Neural cell (in vitro differentiated cells): ENCODE data around the gene PRR15L. TPM values are rescaled to one million over a fixed set of nuclear protein-coding genes. Genes with fewer than 3 reads are reported as not detected.

Source experiments
- H2AFZ ChIP-seq: fragments of 200-600, 300-800 bp; sonication (generic), shearing (Covaris generic); 2 replicates; pipeline ENCODE4 v1.6.0; 2014; ENCODE audit warnings: low read depth, mild to moderate bottlenecking, antibody characterized with exemption, low read length, moderate library complexity
- H3F3A ChIP-seq: fragments of 200-600 bp; shearing (Covaris generic); 2 replicates; pipeline ENCODE4 v1.6.1; 2016; ENCODE audit warnings: mild to moderate bottlenecking, moderate library complexity, mixed read lengths, antibody characterized with exemption, low read length; ENCODE audit not compliant: insufficient read depth, poor library complexity, severe bottlenecking
- H3K27ac ChIP-seq: fragments of 200-600, 300-800 bp; sonication (generic), shearing (Covaris generic); 2 replicates; pipeline ENCODE4 v1.5.1; 2014; ENCODE audit warnings: mild to moderate bottlenecking, low read length, moderate library complexity
- H3K27me3 ChIP-seq: fragments of 300-800, 200-600 bp; sonication (generic), shearing (Covaris generic); 2 replicates; pipeline ENCODE4 v1.6.0; 2014; ENCODE audit warnings: mild to moderate bottlenecking, low read depth, low read length, moderate library complexity; ENCODE audit not compliant: insufficient read depth
- H3K36me3 ChIP-seq: fragments of 300-800, 200-600 bp; sonication (generic), shearing (Covaris generic); 2 replicates; pipeline ENCODE4 v1.5.1; 2014; ENCODE audit warnings: mild to moderate bottlenecking, antibody characterized with exemption, low read length, moderate library complexity; ENCODE audit not compliant: insufficient read depth
- H3K4me2 ChIP-seq: fragments of 300-800, 200-600 bp; sonication (generic), shearing (Covaris generic); 2 replicates; pipeline ENCODE4 v1.6.0; 2014; ENCODE audit warnings: mild to moderate bottlenecking, low read length
- H3K4me3 ChIP-seq: fragments of 300-800, 200-600 bp; sonication (generic), shearing (Covaris generic); 2 replicates; pipeline ENCODE4 v1.5.1; 2014; ENCODE audit warnings: mild to moderate bottlenecking, low read length, moderate library complexity
- H3K79me2 ChIP-seq: fragments of 200-600 bp; shearing (Covaris generic); replicated peaks from 2 replicates; pipeline ENCODE4 v1.6.0; 2014; ENCODE audit warnings: mild to moderate bottlenecking, low read length, moderate library complexity; ENCODE audit not compliant: insufficient read depth
- H3K9ac ChIP-seq: fragments of 300-800, 200-600 bp; sonication (generic), shearing (Covaris generic); 2 replicates; pipeline ENCODE4 v1.6.1; 2016; ENCODE audit warnings: mild to moderate bottlenecking, low read length, mixed read lengths
- H3K9me2 ChIP-seq: fragments of 200-600 bp; shearing (Covaris generic); 2 replicates; pipeline ENCODE4 v1.6.1; 2016; ENCODE audit warnings: mild to moderate bottlenecking, low read length, mixed read lengths; ENCODE audit not compliant: insufficient read depth
- H3K9me3 ChIP-seq: fragments of 200-600, 300-800 bp; sonication (generic), shearing (Covaris generic); 2 replicates; pipeline ENCODE4 v1.6.1; 2016; ENCODE audit warnings: mild to moderate bottlenecking, mixed run types, low read length, moderate library complexity, mixed read lengths
- H4K20me1 ChIP-seq: fragments of 200-600 bp; shearing (Covaris generic); 2 replicates; pipeline ENCODE4 v1.6.1; 2016; ENCODE audit warnings: mild to moderate bottlenecking, mixed run types; ENCODE audit not compliant: insufficient read depth
- EP300 ChIP-seq: fragments of 450-650 bp; conservative IDR thresholded peaks from 2 replicates; pipeline ENCODE4 v1.6.1; 2014; ENCODE audit warnings: antibody characterized with exemption, mild to moderate bottlenecking, moderate library complexity; ENCODE audit not compliant: poor library complexity, severe bottlenecking
- EZH2 ChIP-seq: fragments of 200-600, 300-800 bp; shearing (Covaris generic), sonication (generic); IDR thresholded peaks from 2 replicates; pipeline ENCODE4 v1.6.1; 2014; ENCODE audit warnings: antibody characterized with exemption, low read length, borderline replicate concordance, mild to moderate bottlenecking; ENCODE audit not compliant: insufficient read depth, poor library complexity, severe bottlenecking
- MXI1 ChIP-seq: fragments of 450-650 bp; conservative IDR thresholded peaks from 2 replicates; pipeline ENCODE4 v1.6.1; 2014; ENCODE audit warnings: antibody characterized with exemption, mild to moderate bottlenecking; ENCODE audit not compliant: poor library complexity, severe bottlenecking
- POLR2AphosphoS5 ChIP-seq: IDR thresholded peaks from 2 replicates; pipeline ENCODE4 v1.6.1; 2012
- RAD21 ChIP-seq: fragments of 450-650 bp; conservative IDR thresholded peaks from 2 replicates; pipeline ENCODE4 v1.6.1; 2014; ENCODE audit warnings: antibody characterized with exemption, mild to moderate bottlenecking, moderate library complexity
- REST ChIP-seq: IDR thresholded peaks from 2 replicates; pipeline ENCODE4 v1.6.1; 2012; ENCODE audit warnings: borderline replicate concordance
- SMC3 ChIP-seq: fragments of 450-650 bp; conservative IDR thresholded peaks from 2 replicates; pipeline ENCODE4 v1.6.1; 2014; ENCODE audit warnings: antibody characterized with exemption, mild to moderate bottlenecking, moderate library complexity; ENCODE audit not compliant: poor library complexity
- TAF1 ChIP-seq: IDR thresholded peaks from 2 replicates; pipeline ENCODE4 v1.6.1; 2012; ENCODE audit warnings: low read depth
- polyA plus RNA-seq: library from polyadenylated mRNA; depleted of rRNA; stranded (reverse); fragments of >200 nt; gene quantifications from 2 replicates; pipeline ENCODE4 v1.2.3, GENCODE V29; 2014
- TF ChIP-seq, protein P1 (sequence below): fragments of 450-650 bp; IDR thresholded peaks from 2 replicates; pipeline ENCODE4 v1.5.1; 2014; ENCODE audit warnings: antibody characterized with exemption, mild to moderate bottlenecking, moderate library complexity; ENCODE audit not compliant: poor library complexity, severe bottlenecking

PRR15L gene
- polyA plus RNA-seq, 1 donor from 2014 or later: not detected

DNA sequence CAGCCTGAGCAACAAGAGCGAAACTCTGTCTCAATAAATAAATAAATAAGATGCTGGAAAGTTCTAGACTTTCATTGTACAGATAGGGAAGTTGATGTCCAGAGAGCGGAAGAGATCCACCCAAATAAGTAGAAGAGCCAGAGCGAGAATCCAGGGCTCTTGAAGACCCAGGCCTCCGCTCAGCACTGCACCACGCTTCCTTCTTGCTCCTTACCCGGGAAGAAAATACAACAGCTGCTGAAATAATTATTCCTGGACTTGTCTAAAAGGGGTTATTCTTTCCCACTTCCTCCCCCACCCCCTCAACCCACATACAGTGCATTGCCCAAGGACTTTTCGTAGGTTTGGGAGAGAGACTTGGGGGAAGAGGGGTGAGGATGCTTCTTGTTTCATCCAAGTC is 39.9 kb upstream of the PRR15L start:
- no peak for TF ChIP-seq TAF1
- no peak for TF ChIP-seq RAD21
- no peak for TF ChIP-seq SMC3
- no peak for TF ChIP-seq POLR2AphosphoS5
- TF ChIP-seq EP300: no peak
- TF ChIP-seq EZH2: no peak
- no peak for TF ChIP-seq REST
- no peak for TF ChIP-seq MXI1
- TF ChIP-seq, protein P1, sequence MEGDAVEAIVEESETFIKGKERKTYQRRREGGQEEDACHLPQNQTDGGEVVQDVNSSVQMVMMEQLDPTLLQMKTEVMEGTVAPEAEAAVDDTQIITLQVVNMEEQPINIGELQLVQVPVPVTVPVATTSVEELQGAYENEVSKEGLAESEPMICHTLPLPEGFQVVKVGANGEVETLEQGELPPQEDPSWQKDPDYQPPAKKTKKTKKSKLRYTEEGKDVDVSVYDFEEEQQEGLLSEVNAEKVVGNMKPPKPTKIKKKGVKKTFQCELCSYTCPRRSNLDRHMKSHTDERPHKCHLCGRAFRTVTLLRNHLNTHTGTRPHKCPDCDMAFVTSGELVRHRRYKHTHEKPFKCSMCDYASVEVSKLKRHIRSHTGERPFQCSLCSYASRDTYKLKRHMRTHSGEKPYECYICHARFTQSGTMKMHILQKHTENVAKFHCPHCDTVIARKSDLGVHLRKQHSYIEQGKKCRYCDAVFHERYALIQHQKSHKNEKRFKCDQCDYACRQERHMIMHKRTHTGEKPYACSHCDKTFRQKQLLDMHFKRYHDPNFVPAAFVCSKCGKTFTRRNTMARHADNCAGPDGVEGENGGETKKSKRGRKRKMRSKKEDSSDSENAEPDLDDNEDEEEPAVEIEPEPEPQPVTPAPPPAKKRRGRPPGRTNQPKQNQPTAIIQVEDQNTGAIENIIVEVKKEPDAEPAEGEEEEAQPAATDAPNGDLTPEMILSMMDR: no peak
- Histone ChIP-seq H3K9me2 (no peaks in the 10 kb centered on the region), H3F3A (no peaks in the 10 kb centered on the region), H3K27ac (no peak overlapping the region), H3K9ac (no peak overlapping the region), H3K4me2 (no peak overlapping the region), H3K27me3 (no peaks in the 10 kb centered on the region), H4K20me1 (no peaks in the 10 kb centered on the region), H3K9me3 (no peaks in the 10 kb centered on the region), H3K36me3 (no peaks in the 10 kb centered on the region), H2AFZ (no peak overlapping the region), H3K4me3 (no peak overlapping the region), H3K79me2 (no peaks in the 10 kb centered on the region)

- Histone ChIP-seq H3K27me3 (no peaks in the 10 kb centered on the region), H3K79me2 (no peaks in the 10 kb centered on the region), H3K27ac (no peak overlapping the region), H4K20me1 (no peaks in the 10 kb centered on the region), H3K4me3 (no peak overlapping the region), H2AFZ (no peak overlapping the region), H3K4me2 (no peak overlapping the region), H3K9me2 (no peaks in the 10 kb centered on the region), H3K36me3 (no peaks in the 10 kb centered on the region), H3K9ac (no peak overlapping the region), H3K9me3 (no peaks in the 10 kb centered on the region), H3F3A (no peaks in the 10 kb centered on the region)
- TF ChIP-seq EP300 (no peak), POLR2AphosphoS5 (no peak), REST (no peak), SMC3 (no peak), MXI1 (no peak), RAD21 (no peak), EZH2 (no peak)
- TF ChIP-seq, protein P1: no peak
Measured at GRCh38 chr17:47996201-47996600, 38.5 kb upstream of the PRR15L start.
